Fibroblast of skin of scalp (primary cell): ENCODE results near the gene CENPVL2. TPM values are rescaled to one million over a fixed set of nuclear protein-coding genes. Genes with fewer than 3 reads are reported as not detected.
"Not testable (repeated sequence)": the region's sequence is repeated elsewhere in the genome, so short reads cannot be mapped to it uniquely, and the experiment has no call there.

Source experiments
- DNase-seq: peaks from one replicate; pipeline ENCODE4 v3.0.0-alpha.2; 2013
- polyA plus RNA-seq, 2 experiments: library from polyadenylated mRNA; unstranded; fragments of 120-200 nt; gene quantifications; one replicate each; pipeline ENCODE4 v1.2.1, GENCODE V29; 2013; ENCODE audit not compliant: insufficient read length in 2 of 2

CENPVL2 gene
- polyA plus RNA-seq (2013, experiment 1 of 2; ENCODE audit: insufficient read length), result not detected
- polyA plus RNA-seq (2013, experiment 2 of 2; ENCODE audit: insufficient read length), result not detected

DNA sequence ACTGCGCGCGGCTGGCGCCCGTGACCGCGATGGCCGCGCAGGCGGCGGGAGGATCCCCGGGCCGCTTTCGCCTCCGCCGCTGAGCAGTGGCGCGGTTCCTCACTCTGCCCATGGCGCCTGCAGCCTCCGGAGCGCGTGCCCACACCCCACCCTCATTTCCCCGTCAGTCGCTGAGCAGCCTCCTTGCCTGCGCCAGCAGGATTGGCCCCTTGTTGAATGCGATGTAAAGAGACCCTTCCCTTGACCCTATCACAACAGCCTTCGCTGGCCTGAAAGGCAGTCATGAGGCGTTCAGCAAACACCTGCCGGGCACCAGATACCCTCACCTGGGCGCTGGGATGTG is at the start of gene CENPVL2:
CENPVL2 (minus strand) TSS at position 112 of the 343 bp plus-strand sequence; CDS start at position 112, 0 bp downstream.
- not testable (repeated sequence) for DNase-seq

DNA sequence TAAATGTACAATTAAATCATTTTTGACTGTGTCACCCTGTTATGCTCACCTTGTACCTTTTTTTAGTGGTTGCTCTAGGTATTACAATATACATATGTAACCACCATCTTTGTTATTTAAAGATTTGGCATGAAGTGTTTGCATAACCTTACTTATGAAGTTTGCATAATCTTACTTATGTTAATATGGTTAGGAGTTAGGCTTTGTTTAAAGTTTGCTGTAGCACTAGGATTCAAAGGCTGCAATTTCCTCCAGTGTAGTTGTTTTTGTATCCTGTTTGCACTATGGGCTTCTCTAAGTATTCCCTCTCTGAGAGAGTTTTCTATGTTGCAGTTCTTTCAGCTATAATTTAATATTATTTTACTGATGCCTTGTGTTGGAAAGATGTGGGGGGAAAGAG is 45.6 kb upstream of the CENPVL2 start:
- DNase-seq, result no peak

DNA sequence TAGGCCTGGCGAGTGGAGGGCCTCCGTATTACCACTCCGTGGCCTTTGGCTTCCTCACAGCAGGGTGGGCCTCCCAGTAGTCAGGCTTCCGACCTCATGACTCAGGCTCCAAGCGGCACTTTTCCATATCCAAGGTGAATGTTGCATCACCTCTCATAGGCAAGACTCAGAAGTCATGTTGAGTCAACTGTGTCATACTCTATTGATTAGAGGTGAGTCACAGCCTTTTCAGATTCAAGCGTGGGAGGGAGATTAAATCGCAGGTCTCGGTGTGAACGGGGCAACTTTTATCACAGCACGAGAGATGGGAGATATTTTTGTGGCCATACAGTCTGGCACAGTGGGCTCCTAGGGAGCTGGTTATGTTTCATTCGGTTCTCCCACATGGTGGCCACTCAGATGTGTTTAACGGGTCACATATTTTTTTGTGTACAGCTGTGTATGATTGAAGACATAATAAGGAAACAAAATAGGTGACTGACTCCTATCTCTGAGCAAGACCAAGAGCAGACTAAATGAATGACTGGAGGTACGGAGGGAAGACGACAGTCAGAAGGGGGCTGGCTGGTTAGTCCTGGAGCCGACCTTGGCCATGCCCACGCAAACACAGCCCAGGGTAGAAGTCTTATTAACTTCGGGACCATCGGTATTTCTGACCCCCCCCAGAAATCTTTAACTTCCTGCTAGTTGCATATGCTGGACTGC is 30.5 kb upstream of the CENPVL2 start:
- not testable (repeated sequence) for DNase-seq

DNA sequence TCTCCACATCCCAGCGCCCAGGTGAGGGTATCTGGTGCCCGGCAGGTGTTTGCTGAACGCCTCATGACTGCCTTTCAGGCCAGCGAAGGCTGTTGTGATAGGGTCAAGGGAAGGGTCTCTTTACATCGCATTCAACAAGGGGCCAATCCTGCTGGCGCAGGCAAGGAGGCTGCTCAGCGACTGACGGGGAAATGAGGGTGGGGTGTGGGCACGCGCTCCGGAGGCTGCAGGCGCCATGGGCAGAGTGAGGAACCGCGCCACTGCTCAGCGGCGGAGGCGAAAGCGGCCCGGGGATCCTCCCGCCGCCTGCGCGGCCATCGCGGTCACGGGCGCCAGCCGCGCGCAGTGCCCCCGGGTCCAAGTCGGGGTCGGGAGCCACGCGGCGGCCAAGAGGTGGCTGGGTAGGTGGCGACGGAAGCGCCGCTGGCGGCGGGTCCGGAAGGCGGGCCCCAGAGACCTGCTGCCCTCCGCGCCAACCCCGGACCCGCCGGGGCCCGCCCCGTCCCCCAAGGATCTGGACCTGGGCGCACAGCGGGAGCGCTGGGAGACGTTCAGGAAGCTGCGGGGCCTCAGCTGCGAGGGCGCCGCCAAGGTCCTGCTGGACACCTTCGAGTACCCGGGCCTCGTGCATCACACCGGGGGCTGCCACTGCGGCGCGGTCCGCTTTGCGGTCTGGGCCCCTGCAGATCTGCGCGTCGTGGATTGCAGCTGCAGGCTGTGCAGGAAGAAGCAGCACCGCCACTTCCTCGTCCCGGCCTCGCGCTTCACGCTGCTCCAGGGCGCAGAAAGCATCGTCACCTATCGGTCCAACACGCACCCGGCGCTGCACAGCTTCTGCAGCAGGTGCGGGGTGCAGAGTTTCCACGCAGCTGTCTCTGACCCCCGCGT is 27.9 kb upstream of the CENPVL2 start, which contains the start of gene CENPVL1:
CENPVL1 (plus strand) TSS at position 236 of the 888 bp plus-strand sequence; CDS start at position 236, 0 bp downstream.
- DNase-seq, result not testable (repeated sequence)

DNA sequence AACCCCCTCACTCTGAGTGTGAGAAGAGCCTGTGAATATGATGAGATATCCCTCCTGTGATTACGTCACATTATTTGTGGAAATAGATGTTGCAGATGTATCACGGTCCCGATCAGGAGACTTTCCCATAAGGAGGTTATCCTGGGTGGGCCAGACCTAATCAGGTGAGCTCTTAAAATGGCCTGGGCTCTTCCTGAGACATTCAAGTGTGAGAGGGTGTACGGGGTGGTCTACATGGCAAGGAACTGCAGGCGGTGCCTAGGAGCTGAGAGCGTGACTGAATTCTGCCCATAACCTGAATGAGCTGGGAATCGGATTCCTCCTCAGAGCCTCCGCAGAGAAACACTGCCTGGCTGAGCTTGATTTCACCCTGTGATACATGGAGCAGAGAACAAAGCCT is 14.8 kb upstream of the CENPVL2 start:
- DNase-seq, result no peak

DNA sequence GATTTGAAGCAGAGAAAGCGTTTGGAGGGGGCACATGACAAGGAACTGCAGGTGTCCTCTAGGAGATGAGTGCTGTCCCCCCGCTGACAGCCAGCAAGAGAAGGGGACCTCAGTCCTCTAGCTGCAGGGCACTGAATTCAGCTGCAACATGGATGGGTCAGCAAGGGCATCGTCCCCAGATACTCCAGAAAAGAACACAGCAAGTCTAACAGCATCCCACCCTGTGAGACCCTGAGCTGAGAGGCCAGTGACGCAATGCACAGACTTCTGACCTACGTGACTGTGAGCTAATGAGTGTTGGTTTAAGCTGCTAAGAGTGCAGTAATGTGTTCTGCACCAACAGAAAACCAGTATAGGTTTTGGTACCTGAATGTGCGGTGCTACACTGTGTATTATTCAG is 11.6 kb upstream of the CENPVL2 start:
- DNase-seq, result no peak

DNA sequence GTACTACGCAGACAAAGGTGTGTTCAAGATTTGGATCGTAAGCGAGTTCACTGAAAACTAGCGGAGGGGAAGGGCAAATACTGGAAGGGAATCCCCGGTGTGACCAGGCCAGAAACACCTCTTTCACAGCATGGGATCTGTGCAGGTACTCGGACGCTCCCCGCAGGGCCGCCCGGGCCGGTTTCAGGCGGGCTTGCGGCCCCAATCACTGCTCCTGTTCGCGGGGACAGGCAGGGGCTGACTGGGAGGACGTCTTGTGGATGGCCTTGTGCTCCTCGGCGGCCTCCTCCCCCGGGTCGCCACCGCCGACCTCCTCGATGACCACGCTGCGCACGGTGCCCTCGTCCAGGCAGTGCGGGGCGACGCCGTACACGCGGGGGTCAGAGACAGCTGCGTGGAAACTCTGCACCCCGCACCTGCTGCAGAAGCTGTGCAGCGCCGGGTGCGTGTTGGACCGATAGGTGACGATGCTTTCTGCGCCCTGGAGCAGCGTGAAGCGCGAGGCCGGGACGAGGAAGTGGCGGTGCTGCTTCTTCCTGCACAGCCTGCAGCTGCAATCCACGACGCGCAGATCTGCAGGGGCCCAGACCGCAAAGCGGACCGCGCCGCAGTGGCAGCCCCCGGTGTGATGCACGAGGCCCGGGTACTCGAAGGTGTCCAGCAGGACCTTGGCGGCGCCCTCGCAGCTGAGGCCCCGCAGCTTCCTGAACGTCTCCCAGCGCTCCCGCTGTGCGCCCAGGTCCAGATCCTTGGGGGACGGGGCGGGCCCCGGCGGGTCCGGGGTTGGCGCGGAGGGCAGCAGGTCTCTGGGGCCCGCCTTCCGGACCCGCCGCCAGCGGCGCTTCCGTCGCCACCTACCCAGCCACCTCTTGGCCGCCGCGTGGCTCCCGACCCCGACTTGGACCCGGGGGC is 567 bp downstream of the CENPVL2 start:
- DNase-seq, result not testable (repeated sequence)

DNA sequence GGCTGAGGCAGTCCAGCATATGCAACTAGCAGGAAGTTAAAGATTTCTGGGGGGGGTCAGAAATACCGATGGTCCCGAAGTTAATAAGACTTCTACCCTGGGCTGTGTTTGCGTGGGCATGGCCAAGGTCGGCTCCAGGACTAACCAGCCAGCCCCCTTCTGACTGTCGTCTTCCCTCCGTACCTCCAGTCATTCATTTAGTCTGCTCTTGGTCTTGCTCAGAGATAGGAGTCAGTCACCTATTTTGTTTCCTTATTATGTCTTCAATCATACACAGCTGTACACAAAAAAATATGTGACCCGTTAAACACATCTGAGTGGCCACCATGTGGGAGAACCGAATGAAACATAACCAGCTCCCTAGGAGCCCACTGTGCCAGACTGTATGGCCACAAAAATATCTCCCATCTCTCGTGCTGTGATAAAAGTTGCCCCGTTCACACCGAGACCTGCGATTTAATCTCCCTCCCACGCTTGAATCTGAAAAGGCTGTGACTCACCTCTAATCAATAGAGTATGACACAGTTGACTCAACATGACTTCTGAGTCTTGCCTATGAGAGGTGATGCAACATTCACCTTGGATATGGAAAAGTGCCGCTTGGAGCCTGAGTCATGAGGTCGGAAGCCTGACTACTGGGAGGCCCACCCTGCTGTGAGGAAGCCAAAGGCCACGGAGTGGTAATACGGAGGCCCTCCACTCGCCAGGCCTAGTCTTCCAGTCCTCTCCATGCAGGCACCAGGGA is 2.8 kb downstream of the CENPVL2 start:
- not testable (repeated sequence) for DNase-seq

DNA sequence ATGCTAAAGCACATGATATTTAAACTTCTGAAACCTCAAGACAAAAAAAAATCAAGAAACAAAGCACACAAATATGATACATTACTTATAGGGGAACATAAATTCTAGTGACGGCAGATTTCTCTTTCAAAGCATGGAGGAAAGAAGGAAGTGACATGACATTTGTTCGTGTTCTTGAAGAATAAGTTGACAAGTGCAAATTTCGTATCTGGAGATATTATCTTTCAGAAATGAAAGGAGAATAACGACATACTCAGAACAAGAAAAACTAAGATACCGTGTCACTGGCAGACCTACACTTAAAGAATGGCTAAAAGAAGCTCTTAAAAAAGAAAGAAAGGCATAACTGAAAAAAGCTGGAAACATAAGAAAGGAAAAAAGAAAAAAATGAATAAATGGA is 16.6 kb downstream of the CENPVL2 start:
- no peak for DNase-seq

DNA sequence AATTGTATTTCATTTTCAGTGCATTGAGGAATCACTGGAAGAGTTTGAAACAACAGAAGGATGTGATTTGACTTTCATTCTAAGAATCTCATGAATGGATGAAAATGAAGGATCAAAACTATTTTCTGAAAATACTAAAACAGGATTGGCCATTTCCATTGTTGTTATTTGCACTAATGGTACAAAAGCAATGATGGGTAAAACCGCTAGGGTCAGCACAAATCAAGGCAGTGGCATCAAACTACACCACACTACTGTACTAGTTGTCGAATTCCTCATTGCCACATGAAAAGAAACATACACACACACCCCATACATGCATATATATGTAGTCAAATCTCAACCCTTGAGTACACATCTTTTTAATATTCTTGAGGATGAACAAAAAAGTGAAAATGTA is 39.3 kb downstream of the CENPVL2 start:
- DNase-seq, result no peak

DNA sequence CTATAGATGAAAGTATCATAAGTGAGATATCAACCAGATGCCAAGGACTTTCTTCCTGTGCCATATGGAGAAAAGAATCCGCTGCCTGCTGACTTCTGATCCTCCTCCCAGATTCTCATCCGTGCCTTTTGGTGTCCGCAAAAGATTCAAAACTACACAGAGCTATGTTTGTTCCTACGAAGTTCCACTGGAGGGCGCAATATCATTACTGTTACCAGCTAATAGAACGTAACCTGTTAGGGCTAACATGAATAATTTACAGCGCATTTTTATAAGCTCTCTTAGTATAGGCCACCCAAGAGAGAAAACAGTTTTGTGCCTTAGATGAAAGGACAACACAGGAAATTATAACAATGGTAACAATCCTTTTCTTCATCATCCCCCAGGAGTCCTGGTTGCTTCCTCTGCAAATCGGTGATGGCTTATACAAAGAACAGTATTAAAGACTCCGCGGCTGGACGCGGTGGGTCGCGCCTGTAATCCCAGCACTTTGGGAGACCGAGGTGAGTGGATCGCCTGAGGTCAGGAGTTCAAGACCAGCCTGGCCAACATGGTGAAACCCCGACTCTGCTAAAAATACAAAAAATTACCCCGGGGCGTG is 41.1 kb downstream of the CENPVL2 start:
- DNase-seq, result peak; percentile 46

DNA sequence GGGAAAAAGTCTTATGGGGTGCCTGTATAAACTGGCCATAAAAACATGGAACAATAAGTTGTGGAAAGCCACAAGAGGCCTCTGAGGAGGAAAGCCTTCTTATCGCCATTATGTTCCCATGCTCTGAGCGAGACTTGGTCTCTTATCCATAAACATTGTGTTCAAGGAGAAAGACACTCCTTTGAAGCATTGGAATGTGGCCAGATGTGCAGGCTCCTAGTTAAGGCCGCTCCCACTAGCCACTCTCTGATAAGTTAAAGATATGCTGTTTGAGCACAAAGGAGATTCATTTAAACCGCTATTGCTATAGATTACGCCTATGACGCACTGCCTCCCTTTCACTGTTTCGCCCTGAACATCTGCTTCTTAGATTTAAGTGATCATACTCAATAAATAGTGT is 46.1 kb downstream of the CENPVL2 start:
- DNase-seq, result not testable (repeated sequence)
